Transverse colon (tissue), 4 donors: ENCODE measurements around the gene MUC20.

Experiments
- EP300 ChIP-seq: sonication (generic); formaldehyde crosslinking; IDR thresholded peaks from one replicate; pipeline ENCODE4 v1.6.1; 2017; ENCODE audit warnings: antibody characterized with exemption, low read depth
- POLR2A ChIP-seq: fragments of 450-650 bp; IDR thresholded peaks from one replicate; pipeline ENCODE4 v1.6.1; 2016; ENCODE audit warnings: antibody characterized with exemption, mild to moderate bottlenecking, moderate library complexity
- POLR2AphosphoS5 ChIP-seq, 3 donors: sonication (generic); formaldehyde crosslinking; IDR thresholded peaks; one replicate each; pipeline ENCODE4 v1.6.1; 2016; ENCODE audit warnings: antibody characterized with exemption in 3 of 3
- TF ChIP-seq, protein P1 (sequence below), 5 experiments: fragments of 200-600 bp in 3 of 5; fragments of 450-650 bp in 2 of 5; sonication (generic) in 3 of 5; IDR thresholded peaks; 1 replicate in 2 of 5; 2 replicates in 3 of 5; pipeline ENCODE4 v1.5.1; 2016 to 2017; ENCODE audit warnings: antibody characterized with exemption in 5 of 5, inconsistent platforms in 3 of 5, mild to moderate bottlenecking in 2 of 5, moderate library complexity in 1 of 5

GRCh38 chr3:195697582-195698324, 23.0 kb upstream of the MUC20 start:
- TF ChIP-seq, protein P1, sequence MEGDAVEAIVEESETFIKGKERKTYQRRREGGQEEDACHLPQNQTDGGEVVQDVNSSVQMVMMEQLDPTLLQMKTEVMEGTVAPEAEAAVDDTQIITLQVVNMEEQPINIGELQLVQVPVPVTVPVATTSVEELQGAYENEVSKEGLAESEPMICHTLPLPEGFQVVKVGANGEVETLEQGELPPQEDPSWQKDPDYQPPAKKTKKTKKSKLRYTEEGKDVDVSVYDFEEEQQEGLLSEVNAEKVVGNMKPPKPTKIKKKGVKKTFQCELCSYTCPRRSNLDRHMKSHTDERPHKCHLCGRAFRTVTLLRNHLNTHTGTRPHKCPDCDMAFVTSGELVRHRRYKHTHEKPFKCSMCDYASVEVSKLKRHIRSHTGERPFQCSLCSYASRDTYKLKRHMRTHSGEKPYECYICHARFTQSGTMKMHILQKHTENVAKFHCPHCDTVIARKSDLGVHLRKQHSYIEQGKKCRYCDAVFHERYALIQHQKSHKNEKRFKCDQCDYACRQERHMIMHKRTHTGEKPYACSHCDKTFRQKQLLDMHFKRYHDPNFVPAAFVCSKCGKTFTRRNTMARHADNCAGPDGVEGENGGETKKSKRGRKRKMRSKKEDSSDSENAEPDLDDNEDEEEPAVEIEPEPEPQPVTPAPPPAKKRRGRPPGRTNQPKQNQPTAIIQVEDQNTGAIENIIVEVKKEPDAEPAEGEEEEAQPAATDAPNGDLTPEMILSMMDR (IDR thresholded peaks at IDR 0.05), result no peak
- no peak for TF ChIP-seq POLR2A
- no peak for TF ChIP-seq POLR2AphosphoS5 (IDR thresholded peaks at IDR 0.05)
- no peak for TF ChIP-seq EP300
